K562 (cell line): ENCODE data around the gene ECD. TPM values are rescaled to one million over a fixed set of nuclear protein-coding genes. Genes with fewer than 3 reads are reported as not detected.

Experiments
- C11orf30 ChIP-seq: fragments of 450-650 bp; IDR thresholded peaks from 2 replicates; pipeline ENCODE4 v1.6.1; 2016; ENCODE audit warnings: low read depth, mild to moderate bottlenecking
- ELF2 ChIP-seq: fragments of 250-450 bp; sonication (Bioruptor Pico); IDR thresholded peaks from 2 replicates; pipeline ENCODE4 v1.5.0; 2021; ENCODE audit warnings: mild to moderate bottlenecking
- EP400 ChIP-seq: fragments of 450-650 bp; IDR thresholded peaks from 2 replicates; pipeline ENCODE4 v1.6.1; 2017; ENCODE audit warnings: antibody characterized with exemption, mild to moderate bottlenecking, moderate library complexity
- ETS2 ChIP-seq: IDR thresholded peaks from 2 replicates; pipeline ENCODE4 v1.6.1; 2016; ENCODE audit warnings: borderline replicate concordance, missing genetic modification characterization, mild to moderate bottlenecking, moderate library complexity, missing compliant biosample characterization; ENCODE audit not compliant: poor library complexity, severe bottlenecking
- FOXK1 ChIP-seq: sonication (generic); formaldehyde crosslinking; IDR thresholded peaks from 2 replicates; pipeline ENCODE4 v1.8.0; 2022; ENCODE audit warnings: missing genetic modification reagents, mild to moderate bottlenecking, borderline replicate concordance
- FOXM1 ChIP-seq, 2 experiments: fragments of 450-650 bp in 1 of 2; sonication (generic) in 1 of 2; formaldehyde crosslinking in 1 of 2; IDR thresholded peaks; 2 replicates each; pipeline versions ENCODE4 v1.6.1 to v1.9.0; 2017 to 2022; ENCODE audit warnings: low read depth in 2 of 2, mild to moderate bottlenecking in 2 of 2, missing genetic modification reagents in 1 of 2, moderate library complexity in 1 of 2
- GMEB1 ChIP-seq: fragments of 250-450 bp; sonication (Bioruptor Pico); IDR thresholded peaks from 2 replicates; pipeline ENCODE4 v1.4.0; 2020; ENCODE audit warnings: mild to moderate bottlenecking
- HNRNPLL ChIP-seq: fragments of 200-400 bp; formaldehyde crosslinking; IDR thresholded peaks from 2 replicates; pipeline ENCODE4 v1.6.1; 2017; ENCODE audit warnings: low read length, low read depth, mild to moderate bottlenecking; ENCODE audit not compliant: poor library complexity, severe bottlenecking
- MAZ ChIP-seq, 2 experiments: fragments of 450-650 bp in 1 of 2; sonication (generic) in 1 of 2; formaldehyde crosslinking; IDR thresholded peaks in 1 of 2; conservative IDR thresholded peaks in 1 of 2; 2 replicates each; pipeline versions ENCODE4 v1.4.0 to v1.5.0; 2020; ENCODE audit warnings: mild to moderate bottlenecking in 1 of 2, missing genetic modification reagents in 1 of 2
- MTF1 ChIP-seq: fragments of 250-450 bp; sonication (Bioruptor Pico); IDR thresholded peaks from 2 replicates; pipeline ENCODE4 v1.9.0; 2021; ENCODE audit warnings: moderate library complexity, mild to moderate bottlenecking, inconsistent platforms, borderline replicate concordance
- NFATC3 ChIP-seq: fragments of 450-650 bp; IDR thresholded peaks from 2 replicates; pipeline ENCODE4 v1.6.1; 2017; ENCODE audit warnings: mild to moderate bottlenecking
- NFIC ChIP-seq: fragments of 450-650 bp; IDR thresholded peaks from 2 replicates; pipeline ENCODE4 v1.6.1; 2017; ENCODE audit warnings: mild to moderate bottlenecking, inconsistent platforms
- RBM17 ChIP-seq: fragments of 200-400 bp; formaldehyde crosslinking; IDR thresholded peaks from 2 replicates; pipeline ENCODE4 v1.6.1; 2017; ENCODE audit warnings: low read depth, mild to moderate bottlenecking, low read length, borderline replicate concordance
- RHOXF2B ChIP-seq: fragments of 250-450 bp; sonication (Bioruptor Pico); conservative IDR thresholded peaks from 2 replicates; pipeline ENCODE4 v1.5.1; 2021
- SAFB ChIP-seq: fragments of 200-400 bp; formaldehyde crosslinking; IDR thresholded peaks from 2 replicates; pipeline ENCODE4 v1.6.1; 2017; ENCODE audit warnings: low read depth, low read length, borderline replicate concordance
- SNRNP70 ChIP-seq: fragments of 200-400 bp; formaldehyde crosslinking; optimal IDR thresholded peaks from 2 replicates; pipeline ENCODE3; 2017; ENCODE audit warnings: low read depth, low read length
- STAT5A ChIP-seq: IDR thresholded peaks from 2 replicates; pipeline ENCODE4 v1.6.1; 2012; ENCODE audit warnings: low read length, inconsistent platforms, borderline replicate concordance
- THRAP3 ChIP-seq: fragments of 450-650 bp; IDR thresholded peaks from 2 replicates; pipeline ENCODE4 v1.6.1; 2016; ENCODE audit warnings: mild to moderate bottlenecking, inconsistent platforms, borderline replicate concordance
- VEZF1 ChIP-seq: fragments of 200-800 bp; sonication (Bioruptor generic); IDR thresholded peaks from 2 replicates; pipeline ENCODE4 v1.6.1; 2017; ENCODE audit warnings: missing genetic modification characterization, missing compliant biosample characterization
- ZBTB17 ChIP-seq: fragments of 450-650 bp; formaldehyde crosslinking; IDR thresholded peaks from 2 replicates; pipeline ENCODE4 v1.4.0; 2020; ENCODE audit warnings: mild to moderate bottlenecking
- ZKSCAN1 ChIP-seq: fragments of 150-350 bp; IDR thresholded peaks from 2 replicates; pipeline ENCODE4 v1.6.1; 2016; ENCODE audit warnings: low read depth, low read length
- ZNF23 ChIP-seq: fragments of 250-450 bp; sonication (Bioruptor Pico); IDR thresholded peaks from 2 replicates; pipeline ENCODE4 v1.4.0; 2020; ENCODE audit warnings: mild to moderate bottlenecking
- ZNF232 ChIP-seq: sonication (generic); formaldehyde crosslinking; IDR thresholded peaks from 2 replicates; pipeline ENCODE4 v1.8.0; 2022; ENCODE audit warnings: mild to moderate bottlenecking, missing genetic modification reagents
- ZNF75A ChIP-seq: fragments of 450-650 bp; formaldehyde crosslinking; IDR thresholded peaks from 2 replicates; pipeline ENCODE4 v1.4.0; 2020; ENCODE audit warnings: mild to moderate bottlenecking
- polyA plus RNA-seq, 8 experiments: library from polyadenylated mRNA; depleted of rRNA in 4 of 8; stranded (reverse) in 5 of 8; unstranded in 3 of 8; fragments of >200 nt; fragmentation: Nextera tagmentation in 2 of 8; fragmentation: Illumina TruSeq in 1 of 8; extraction: Ambion mirVana in 2 of 8; extraction: Trizol in 1 of 8; gene quantifications; 2 replicates each; pipeline versions ENCODE4 v1.2.1 to v1.2.3, GENCODE V29; 2011 to 2014; ENCODE audit warnings: inconsistent platforms in 1 of 8, missing spikeins in 1 of 8
- total RNA-seq, 7 experiments: library from RNA; depleted of rRNA in 6 of 7; stranded (reverse); fragments of >200 nt in 6 of 7; fragmentation: Illumina TruSeq in 2 of 7; extraction: Trizol in 2 of 7; gene quantifications; 2 replicates each; pipeline versions ENCODE4 v1.2.1 to v1.2.3, GENCODE V29; 2011 to 2021; ENCODE audit warnings: low replicate concordance in 1 of 7
- TF ChIP-seq, protein P1 (sequence below), 2 experiments: fragments of 450-650 bp; IDR thresholded peaks; 2 replicates each; pipeline ENCODE4 v1.6.1; 2016

ECD gene
- total and polyA plus RNA-seq, 9 of the 15 experiments (the other 6 are each of a cell fraction or from before 2014, with no cell fraction given): 33.5 to 79.9 (median 53.2) TPM

DNA sequence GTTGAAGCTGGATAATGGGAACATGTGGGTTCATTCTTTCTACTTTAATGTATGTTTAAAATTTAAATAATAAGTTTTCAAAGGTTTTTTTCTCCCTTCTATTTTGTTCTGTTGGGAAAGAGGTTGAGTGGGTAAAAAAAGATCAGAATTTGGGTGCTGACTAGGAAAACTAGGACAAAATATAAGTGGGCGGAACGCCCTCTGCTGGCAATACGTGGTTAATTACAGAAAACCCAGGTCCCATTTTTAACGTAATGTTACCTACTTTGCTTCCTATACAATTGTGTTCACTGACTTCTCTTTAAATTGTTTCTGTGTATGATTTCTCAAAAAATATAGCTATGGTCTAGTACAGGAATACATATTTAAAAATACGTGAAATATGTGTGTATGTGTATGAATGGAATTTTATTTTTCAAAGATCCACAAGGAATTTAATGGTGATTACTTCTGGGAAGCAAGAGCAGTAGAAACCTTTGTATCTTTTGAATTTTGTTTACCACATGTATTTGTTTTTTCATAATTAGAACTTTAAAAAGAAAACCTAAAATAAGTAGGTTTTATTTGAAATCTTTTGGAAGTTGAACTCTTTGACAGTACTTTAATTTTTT, 8.7 kb downstream of the ECD start (continued):
- no peak for TF ChIP-seq ZNF232 (CRISPR knock-in tag)
- TF ChIP-seq FOXM1 (IDR thresholded peaks at IDR 0.05; ENCODE audit: low read depth): no peak
- no peak for TF ChIP-seq FOXM1 (CRISPR knock-in tag; IDR thresholded peaks at IDR 0.05; ENCODE audit: low read depth)
- TF ChIP-seq SNRNP70: no peak
- TF ChIP-seq VEZF1 (CRISPR knock-in tag): peak; percentile 12; the same call in 1 of the 2 replicates
- TF ChIP-seq MTF1 (CRISPR knock-in tag): no peak
- TF ChIP-seq ZBTB17 (CRISPR knock-in tag): no peak
- TF ChIP-seq RHOXF2B (CRISPR knock-in tag): no peak
- TF ChIP-seq STAT5A: no peak
- TF ChIP-seq HNRNPLL: no peak
- no peak for TF ChIP-seq NFATC3
- TF ChIP-seq EP400: peak; percentile 49; the same call in 1 of the 2 replicates
- TF ChIP-seq ZNF75A (CRISPR knock-in tag): no peak
- TF ChIP-seq C11orf30: peak; percentile 18; the same call in 1 of the 2 replicates
- TF ChIP-seq RBM17: no peak
- no peak for TF ChIP-seq ETS2 (tag)
- no peak for TF ChIP-seq ZKSCAN1
- TF ChIP-seq MAZ (CRISPR knock-in tag; conservative IDR thresholded peaks at IDR 0.05 in 1 of 2, IDR thresholded peaks at IDR 0.05 in 1 of 2): 0 out of 4 replicates have a peak, but pooled peaks of 1 of the 2 experiments have one; percentile 9
- TF ChIP-seq THRAP3: 0 out of 2 replicates have a peak, but pooled peaks have one; percentile 25
- TF ChIP-seq ZNF23 (CRISPR knock-in tag): no peak
- no peak for TF ChIP-seq GMEB1 (CRISPR knock-in tag)
- TF ChIP-seq FOXK1 (CRISPR knock-in tag): no peak
- TF ChIP-seq NFIC: no peak
- TF ChIP-seq, protein P1, sequence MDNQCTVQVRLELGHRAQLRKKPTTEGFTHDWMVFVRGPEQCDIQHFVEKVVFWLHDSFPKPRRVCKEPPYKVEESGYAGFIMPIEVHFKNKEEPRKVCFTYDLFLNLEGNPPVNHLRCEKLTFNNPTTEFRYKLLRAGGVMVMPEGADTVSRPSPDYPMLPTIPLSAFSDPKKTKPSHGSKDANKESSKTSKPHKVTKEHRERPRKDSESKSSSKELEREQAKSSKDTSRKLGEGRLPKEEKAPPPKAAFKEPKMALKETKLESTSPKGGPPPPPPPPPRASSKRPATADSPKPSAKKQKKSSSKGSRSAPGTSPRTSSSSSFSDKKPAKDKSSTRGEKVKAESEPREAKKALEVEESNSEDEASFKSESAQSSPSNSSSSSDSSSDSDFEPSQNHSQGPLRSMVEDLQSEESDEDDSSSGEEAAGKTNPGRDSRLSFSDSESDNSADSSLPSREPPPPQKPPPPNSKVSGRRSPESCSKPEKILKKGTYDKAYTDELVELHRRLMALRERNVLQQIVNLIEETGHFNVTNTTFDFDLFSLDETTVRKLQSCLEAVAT (IDR thresholded peaks at IDR 0.05): no peak
- TF ChIP-seq SAFB: no peak
- TF ChIP-seq ELF2: 0 out of 2 replicates have a peak, but pooled peaks have one; percentile 28
